ENCODE results near the gene ZCCHC3.
A peak's percentile ranks its signal among the peaks of the same experiment; 100 is the strongest.

The ZCCHC3 gene

GRCh38 chr20:341682-342081 lies 44.3 kb downstream of the ZCCHC3 start:
- DNase-seq (ENCODE audit: low read depth): no peak

- no peak for DNase-seq (ENCODE audit: low read depth)
These were observed 45.7 kb downstream of the ZCCHC3 start for GRCh38 chr20:343107-343506.

GRCh38 chr20:346033-346639 lies 48.8 kb downstream of the ZCCHC3 start:
- DNase-seq (ENCODE audit: low read depth): no peak

- DNase-seq (ENCODE audit: low read depth): no peak
These were observed 49.4 kb downstream of the ZCCHC3 start, which contains the start of gene NRSN2 for GRCh38 chr20:346640-347316. Gene NRSN2 (plus strand): TSS chr20:347111. CDS start chr20:349644, 2,533 bp downstream.

- DNase-seq (ENCODE audit: low read depth): no peak
These were observed 49.9 kb downstream of the ZCCHC3 start for GRCh38 chr20:347317-347639.

GRCh38 chr20:347640-348484 lies 50.5 kb downstream of the ZCCHC3 start:
- peak; percentile 37 for DNase-seq (ENCODE audit: low read depth)

GRCh38 chr20:348972-349841 lies 51.8 kb downstream of the ZCCHC3 start:
- no peak for DNase-seq (ENCODE audit: low read depth)

Data from T follicular helper cell (primary cell).